ENCODE results near the gene ZBTB42.

The ZBTB42 gene

DNA sequence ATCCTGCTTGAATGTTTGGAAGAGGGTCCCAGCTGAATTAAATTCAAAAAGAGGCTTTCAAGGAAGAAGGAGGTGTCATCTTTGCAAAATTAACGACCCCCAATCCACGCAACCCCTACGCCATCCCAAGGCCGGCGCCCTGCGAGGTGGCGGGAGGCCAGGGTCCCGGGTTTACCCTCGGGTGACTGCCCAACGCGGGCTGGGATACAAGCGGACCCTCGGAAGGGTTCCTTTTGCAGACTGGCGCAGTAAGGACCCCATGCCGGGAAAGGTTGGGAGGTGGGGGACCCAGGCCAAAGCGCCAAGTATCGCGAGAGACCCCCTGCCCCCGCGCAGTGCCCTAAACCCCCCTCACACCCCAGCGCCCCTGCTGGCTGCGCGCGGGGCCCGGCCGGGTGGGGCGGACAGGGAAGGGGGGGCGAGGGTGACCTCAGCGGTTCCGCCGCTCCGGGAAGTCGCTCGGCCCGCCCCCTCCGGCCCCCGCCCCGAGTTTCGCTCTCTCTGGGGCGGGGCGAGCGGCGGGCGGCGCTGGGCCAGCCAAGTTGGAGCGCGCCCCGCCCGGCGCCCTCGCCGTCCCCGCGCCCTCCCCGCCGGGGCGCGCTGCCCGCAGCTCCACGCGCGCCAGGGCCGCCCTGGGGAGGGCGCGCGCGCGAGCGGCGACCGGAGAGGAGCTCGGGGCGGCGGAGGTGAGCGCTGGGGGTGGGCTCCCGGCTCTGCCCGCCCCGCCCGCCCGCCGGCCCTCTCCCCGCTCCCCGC is 708 bp upstream of the ZBTB42 start:
- no peaks in the 10 kb centered on the region for H3K27me3 Mint-ChIP-seq
- H3K4me3 Mint-ChIP-seq, result peak overlapping the region; percentile 52 to 66
- ATAC-seq (replicated peaks) (peak; percentile 63 to 71), DNase-seq (peak; percentile 37)
- no peaks in the 10 kb centered on the region for H3K9me3 Mint-ChIP-seq
- H3K4me1 Mint-ChIP-seq, result peaks cover 31 to 59% of the 10 kb centered on the region in 2 donors
- H3K36me3 Mint-ChIP-seq, result peaks cover 0 to 2% of the 10 kb centered on the region in 2 donors
- peak overlapping the region; percentile 17 for H3K27ac Mint-ChIP-seq

DNA sequence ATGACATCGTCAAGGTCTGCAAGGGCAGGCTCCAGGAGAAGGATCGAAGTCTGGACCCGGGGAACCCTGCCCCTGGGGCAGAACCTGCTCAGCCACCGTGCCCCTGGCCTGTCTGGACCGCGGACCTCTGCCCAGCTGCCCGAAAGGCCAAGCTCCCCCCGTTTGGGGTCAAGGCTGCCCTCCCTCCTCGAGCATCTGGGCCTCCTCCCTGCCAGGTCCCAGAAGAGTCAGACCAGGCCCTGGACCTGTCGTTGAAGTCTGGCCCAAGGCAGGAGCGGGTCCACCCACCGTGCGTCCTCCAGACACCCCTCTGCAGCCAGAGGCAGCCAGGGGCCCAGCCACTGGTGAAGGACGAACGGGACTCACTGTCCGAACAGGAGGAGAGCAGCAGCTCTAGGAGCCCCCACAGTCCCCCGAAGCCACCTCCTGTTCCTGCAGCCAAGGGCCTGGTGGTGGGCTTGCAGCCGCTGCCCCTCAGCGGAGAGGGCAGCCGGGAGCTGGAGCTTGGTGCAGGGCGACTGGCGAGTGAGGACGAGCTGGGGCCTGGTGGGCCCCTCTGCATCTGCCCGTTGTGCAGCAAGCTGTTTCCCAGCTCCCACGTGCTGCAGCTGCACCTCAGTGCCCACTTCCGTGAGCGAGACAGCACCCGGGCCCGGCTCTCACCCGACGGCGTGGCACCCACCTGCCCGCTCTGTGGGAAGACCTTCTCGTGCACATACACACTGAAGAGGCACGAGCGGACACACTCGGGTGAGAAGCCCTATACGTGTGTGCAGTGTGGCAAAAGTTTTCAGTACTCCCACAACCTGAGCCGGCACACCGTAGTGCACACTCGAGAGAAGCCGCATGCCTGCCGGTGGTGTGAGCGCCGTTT is 856 bp downstream of the ZBTB42 start:
- Mint-ChIP-seq H3K9me3 (no peaks in the 10 kb centered on the region), H3K27ac (peak overlapping the region; percentile 76), H3K27me3 (peaks cover 0 to 6% of the 10 kb centered on the region in 2 donors), H3K4me3 (peak overlapping the region; percentile 89 to 90), H3K4me1 (peaks cover 32 to 54% of the 10 kb centered on the region in 2 donors), H3K36me3 (peaks cover 0 to 2% of the 10 kb centered on the region in 2 donors)
- ATAC-seq (replicated peaks), result no peak
- no peak for DNase-seq

DNA sequence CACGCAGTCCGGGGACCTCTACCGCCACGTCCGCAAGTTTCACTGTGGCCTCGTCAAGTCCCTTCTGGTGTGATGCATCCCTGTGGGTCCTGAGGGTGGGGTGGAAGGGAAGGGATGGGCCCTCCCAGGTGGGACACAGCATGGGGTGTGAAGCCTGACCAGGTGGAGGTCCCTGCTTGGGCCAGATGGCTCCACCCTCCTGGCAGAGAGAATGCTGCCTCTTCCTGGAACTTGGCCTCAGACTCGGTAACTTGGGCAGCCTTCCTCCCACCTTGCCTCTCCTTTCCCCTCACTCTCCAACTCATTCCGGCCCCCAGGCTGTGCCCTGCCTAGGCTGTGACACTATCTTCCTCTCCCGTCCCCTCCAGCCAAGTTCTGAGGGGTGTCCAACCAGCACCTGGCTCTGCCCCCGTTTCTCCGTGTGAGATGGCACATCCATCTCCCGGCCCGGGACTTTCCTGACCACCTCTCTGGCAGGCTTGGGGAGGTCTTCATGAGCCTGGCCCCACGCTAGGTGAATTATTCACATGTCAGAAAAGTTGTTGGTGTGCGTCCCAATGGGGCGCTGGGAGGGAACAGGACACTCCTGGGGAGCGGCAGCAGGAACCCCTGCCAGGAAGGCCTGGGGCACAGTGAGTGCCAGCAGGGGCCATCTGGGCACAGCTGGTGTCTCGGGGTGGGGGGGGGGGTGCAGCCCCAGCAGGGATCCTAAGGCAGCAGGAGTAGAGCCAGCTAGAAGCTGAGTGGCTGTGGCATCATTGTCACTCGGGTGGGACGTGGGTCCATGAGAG is 1.7 kb downstream of the ZBTB42 start:
- H3K4me1 Mint-ChIP-seq, result peaks cover 30 to 55% of the 10 kb centered on the region in 2 donors
- H3K9me3 Mint-ChIP-seq, result no peaks in the 10 kb centered on the region
- H3K27ac Mint-ChIP-seq, result no peak overlapping the region
- DNase-seq, result no peak
- ATAC-seq (replicated peaks), result no peak
- H3K36me3 Mint-ChIP-seq, result peaks cover 0 to 2% of the 10 kb centered on the region in 2 donors
- H3K27me3 Mint-ChIP-seq, result peaks cover 0 to 7% of the 10 kb centered on the region in 2 donors
- H3K4me3 Mint-ChIP-seq, result peak overlapping the region in 1 of 2 donors; percentile 13

DNA sequence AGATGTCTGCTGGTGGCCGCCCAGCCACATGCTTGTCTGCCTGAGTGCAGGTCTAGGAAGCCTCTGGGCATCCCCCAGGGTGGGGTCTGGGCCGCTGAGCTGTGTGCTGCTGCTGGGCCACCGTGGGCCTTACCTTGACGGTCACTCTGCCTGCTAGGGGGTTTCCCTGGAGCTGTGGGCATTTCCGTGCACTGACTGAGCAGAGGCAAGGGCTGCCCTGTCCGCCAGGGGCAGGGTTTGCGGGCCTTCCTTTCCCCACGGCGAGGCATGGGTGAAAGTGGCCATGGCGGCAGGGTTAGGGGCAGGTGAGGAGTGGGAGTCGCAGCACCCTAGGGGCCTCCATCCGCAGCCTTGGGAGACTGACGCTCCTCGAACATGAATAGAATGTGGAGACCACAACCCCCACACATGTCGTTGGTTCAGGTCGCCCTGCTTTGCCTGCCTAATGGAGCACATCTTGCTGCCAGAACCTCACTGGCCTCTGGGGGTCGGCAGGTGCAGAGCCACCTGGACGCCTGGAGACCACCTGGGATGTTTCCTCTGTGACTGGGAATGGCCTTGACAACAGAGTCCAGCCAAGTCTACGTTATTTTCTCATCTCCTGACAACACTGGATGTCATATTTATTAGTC is 2.5 kb downstream of the ZBTB42 start:
- no peak for ATAC-seq (replicated peaks)
- no peak overlapping the region for H3K27ac Mint-ChIP-seq
- no peaks in the 10 kb centered on the region for H3K9me3 Mint-ChIP-seq
- no peak for DNase-seq
- no peaks in the 10 kb centered on the region for H3K36me3 Mint-ChIP-seq
- H3K27me3 Mint-ChIP-seq, result peaks cover 0 to 7% of the 10 kb centered on the region in 2 donors
- H3K4me1 Mint-ChIP-seq, result peaks cover 27 to 48% of the 10 kb centered on the region in 2 donors
- H3K4me3 Mint-ChIP-seq, result no peak overlapping the region

DNA sequence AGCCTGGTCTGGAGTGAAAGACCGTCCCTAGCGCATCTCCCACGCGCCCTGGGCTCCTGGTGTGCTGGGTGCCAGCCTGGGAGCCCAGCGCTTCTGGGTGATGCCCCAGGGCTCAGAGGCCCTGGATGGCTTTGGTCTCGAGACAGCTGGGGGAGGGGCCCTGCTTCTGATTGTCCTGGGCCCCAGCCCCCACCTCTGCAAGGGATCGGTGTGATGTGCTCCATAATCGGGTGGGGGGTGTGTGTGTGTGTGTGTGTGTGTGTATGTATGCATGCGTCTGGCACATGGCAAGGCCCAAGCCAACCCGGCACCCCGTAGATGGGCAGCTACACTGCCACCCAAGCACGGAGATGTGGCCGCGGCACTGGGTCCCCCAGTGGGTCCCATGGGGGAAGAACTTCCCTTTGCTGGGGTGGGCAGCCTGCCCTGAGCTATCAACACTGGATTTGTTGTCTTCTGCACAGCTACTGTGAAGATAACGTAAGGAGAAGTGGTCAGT is 3.1 kb downstream of the ZBTB42 start:
- DNase-seq, result no peak
- Mint-ChIP-seq H3K9me3 (no peaks in the 10 kb centered on the region), H3K27me3 (peaks cover 0 to 7% of the 10 kb centered on the region in 2 donors), H3K36me3 (no peaks in the 10 kb centered on the region), H3K27ac (no peak overlapping the region), H3K4me3 (no peak overlapping the region), H3K4me1 (peaks cover 27 to 48% of the 10 kb centered on the region in 2 donors)
- no peak for ATAC-seq (replicated peaks)

DNA sequence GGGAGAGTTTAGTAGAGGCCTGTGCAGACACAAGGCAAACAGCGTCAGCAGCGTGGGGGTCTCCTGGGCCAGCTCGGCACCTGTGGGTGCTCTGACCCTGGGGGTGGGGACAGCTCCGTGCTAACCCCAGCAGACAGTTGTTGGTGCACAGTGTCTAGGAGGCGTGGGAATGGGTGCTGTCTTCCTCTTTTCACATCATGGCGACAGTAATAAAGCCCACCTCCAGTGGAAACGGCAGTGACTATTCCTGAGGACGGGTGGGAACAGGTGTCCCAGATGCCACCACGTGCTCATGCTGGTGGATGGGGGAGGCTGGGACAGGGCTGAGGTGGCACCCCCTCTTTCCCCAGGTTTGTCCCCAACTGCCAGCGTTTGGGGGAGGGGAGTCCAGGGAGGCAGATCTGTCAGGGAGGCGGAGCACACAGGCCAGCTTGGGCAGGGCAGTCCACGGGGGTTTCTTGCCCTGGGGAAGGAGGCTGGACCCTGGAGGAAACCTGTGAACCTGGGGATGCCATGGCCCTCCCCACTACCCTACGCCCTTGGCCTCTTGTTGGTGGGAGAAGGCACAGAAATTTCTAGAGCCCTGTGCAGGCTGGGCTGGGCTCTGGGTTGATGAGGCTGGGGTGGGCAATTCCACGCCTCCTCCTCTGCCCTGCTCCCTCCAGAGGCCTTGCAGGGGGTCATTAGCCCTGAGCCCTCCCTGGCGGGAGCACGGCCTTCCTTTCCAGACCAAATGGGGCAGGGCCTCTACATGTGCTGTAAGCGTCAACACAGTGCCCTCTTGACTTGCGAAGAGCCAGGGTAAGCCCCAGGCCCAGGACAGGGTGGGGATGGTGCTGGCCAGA is 3.8 kb downstream of the ZBTB42 start:
- Mint-ChIP-seq H3K27me3 (peaks cover 0 to 7% of the 10 kb centered on the region in 2 donors), H3K4me1 (peaks cover 24 to 41% of the 10 kb centered on the region in 2 donors), H3K27ac (no peak overlapping the region), H3K9me3 (no peaks in the 10 kb centered on the region), H3K4me3 (no peak overlapping the region), H3K36me3 (no peaks in the 10 kb centered on the region)
- no peak for ATAC-seq (replicated peaks)
- DNase-seq, result no peak

DNA sequence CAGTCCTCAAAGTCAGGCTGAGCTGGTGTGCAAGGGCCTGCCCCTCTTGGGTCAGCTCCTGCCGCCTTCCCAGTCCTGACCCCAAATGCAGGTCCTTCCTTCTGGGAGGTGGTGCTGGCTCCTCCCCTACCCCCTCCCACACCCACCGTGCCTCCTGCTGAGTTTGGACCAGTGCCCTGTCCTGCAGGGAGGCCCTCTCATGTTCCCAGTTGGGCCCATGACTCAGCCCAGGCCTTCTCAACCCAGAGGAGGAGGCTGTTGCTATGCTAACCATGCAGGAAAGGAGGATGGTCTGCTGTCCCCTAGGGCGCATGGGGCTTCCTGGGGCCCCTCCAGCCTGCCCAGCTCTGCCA is 4.4 kb downstream of the ZBTB42 start:
- Mint-ChIP-seq H3K4me3 (no peak overlapping the region), H3K36me3 (no peaks in the 10 kb centered on the region), H3K27ac (no peak overlapping the region), H3K4me1 (peaks cover 22 to 38% of the 10 kb centered on the region in 2 donors), H3K9me3 (no peaks in the 10 kb centered on the region), H3K27me3 (peaks cover 0 to 7% of the 10 kb centered on the region in 2 donors)
- no peak for ATAC-seq (replicated peaks)
- no peak for DNase-seq

DNA sequence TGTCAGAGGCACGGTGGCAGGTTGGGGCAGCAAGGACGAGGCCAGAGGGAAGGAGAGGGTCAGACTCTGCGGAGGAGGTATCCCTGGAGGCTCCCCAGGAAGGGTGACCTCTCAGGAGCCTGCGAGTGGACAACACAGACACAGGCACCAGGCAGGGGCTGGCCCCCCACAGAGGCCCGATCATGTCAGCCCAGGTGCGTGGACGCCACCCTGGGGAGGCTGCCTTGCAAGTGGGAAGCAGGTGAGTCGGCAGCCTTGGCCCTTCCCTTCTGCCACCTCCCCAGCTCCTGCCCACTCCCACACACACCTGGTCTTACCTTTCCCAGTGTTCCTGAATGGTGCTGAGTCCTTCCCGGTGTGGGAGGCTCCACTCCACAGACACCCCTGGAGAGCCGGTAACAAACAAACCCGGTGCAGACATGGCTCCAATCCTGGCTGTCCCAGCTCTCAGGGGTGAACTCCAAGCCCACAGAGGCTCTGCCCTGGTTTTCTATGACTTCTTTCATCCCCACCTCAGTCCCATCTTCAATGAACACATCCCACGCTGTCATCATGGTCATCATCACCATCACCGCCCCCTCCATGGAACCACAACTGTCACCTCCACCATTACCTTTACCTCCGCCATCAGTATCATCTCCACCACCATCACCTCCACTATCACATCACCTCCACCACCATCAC is 5.2 kb downstream of the ZBTB42 start:
- peaks cover 0 to 7% of the 10 kb centered on the region in 2 donors for H3K27me3 Mint-ChIP-seq
- DNase-seq (no peak), ATAC-seq (replicated peaks) (no peak)
- H3K9me3 Mint-ChIP-seq, result no peaks in the 10 kb centered on the region
- no peaks in the 10 kb centered on the region for H3K36me3 Mint-ChIP-seq
- H3K4me3 Mint-ChIP-seq, result no peak overlapping the region
- peaks cover 22 to 36% of the 10 kb centered on the region in 2 donors for H3K4me1 Mint-ChIP-seq
- H3K27ac Mint-ChIP-seq, result no peak overlapping the region

DNA sequence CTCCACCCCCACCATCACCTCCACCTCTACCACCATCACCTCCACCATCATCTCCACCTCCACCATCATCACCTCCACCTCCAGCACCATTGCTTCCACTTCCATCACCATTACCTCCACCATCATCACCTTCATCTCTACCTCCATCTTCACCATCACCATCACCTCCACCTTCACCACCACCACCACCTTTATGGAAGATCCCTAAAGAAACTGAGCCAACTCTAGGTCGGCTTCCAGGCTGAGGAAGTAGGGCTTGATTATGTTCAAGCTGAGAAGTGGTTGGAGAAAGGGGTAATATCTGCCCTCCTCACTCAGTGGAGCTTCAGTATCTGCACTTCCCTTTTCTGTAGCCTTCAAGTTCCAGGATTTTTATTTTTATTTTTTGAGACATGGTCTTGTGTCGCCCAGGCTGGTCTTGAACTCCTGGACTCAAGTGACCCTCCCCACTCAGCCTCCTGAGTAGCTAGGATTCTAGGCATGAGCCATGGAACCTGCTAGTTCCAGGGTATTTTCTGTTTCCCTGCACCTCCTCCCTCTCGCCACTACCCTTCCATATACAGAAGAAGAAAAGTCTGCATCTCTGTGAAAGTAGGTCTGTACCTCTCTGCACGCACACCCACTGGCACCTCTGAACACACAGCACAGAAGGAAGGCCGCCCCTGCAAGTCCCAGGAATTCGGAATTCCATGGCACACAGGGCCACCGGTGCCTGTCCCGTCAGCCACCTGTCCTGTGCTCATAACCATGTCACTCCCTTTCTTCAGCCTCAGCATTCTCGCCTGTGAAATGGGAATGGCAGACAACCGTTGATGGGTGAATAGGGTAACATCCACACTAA is 5.9 kb downstream of the ZBTB42 start:
- Mint-ChIP-seq H3K36me3 (peaks cover 0 to 1% of the 10 kb centered on the region in 2 donors), H3K4me1 (peaks cover 19 to 28% of the 10 kb centered on the region in 2 donors), H3K27ac (no peak overlapping the region), H3K9me3 (no peaks in the 10 kb centered on the region), H3K27me3 (peaks cover 0 to 7% of the 10 kb centered on the region in 2 donors), H3K4me3 (no peak overlapping the region)
- ATAC-seq (replicated peaks), result no peak
- no peak for DNase-seq

DNA sequence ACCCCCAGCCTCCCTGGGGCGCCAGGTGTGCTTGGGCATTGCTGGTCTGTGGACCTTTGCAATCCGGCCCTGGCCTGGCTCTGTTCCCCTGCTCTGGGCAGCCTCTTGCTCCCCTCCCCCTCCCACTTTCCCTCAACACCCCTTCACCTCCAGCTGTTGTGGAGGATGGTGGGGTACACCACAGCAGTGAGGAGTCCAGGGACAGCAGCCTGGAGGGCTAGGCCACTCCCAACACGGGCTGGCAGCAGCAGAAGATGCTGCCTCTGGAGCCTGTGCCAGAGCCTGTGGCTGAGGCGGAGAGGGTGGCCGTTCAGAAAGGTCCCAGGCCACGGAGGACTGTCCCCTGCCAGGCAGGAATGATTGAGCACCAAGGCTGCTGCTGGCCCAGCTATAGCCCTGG is 7.6 kb downstream of the ZBTB42 start:
- no peaks in the 10 kb centered on the region for H3K9me3 Mint-ChIP-seq
- no peak overlapping the region for H3K4me3 Mint-ChIP-seq
- peaks cover 0 to 7% of the 10 kb centered on the region in 2 donors for H3K27me3 Mint-ChIP-seq
- H3K36me3 Mint-ChIP-seq, result peaks cover 2 to 4% of the 10 kb centered on the region in 2 donors
- H3K27ac Mint-ChIP-seq, result no peak overlapping the region
- peaks cover 19 to 23% of the 10 kb centered on the region in 2 donors for H3K4me1 Mint-ChIP-seq
- no peak for DNase-seq
- ATAC-seq (replicated peaks), result no peak

DNA sequence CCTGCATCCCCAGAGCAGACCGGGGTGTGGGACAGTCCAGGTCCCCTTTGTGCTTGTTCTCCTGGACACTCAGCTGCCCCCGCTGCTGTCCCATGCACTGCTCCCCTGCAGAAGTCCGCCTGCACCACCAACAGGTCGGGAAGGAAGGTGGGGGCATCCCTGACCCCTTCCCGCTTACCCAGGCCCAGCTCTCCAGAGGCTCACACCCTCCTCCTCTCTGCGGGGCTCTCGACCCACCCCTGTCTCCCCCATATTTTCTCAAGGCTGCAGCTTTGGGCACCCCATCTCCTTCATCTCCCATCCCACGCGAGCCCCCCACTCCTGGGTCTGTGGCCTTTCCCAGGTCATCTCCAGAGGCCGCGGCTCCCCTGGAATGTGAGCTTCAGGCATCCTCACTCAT is 9.4 kb downstream of the ZBTB42 start:
- Mint-ChIP-seq H3K36me3 (peaks cover 6 to 7% of the 10 kb centered on the region in 2 donors), H3K27ac (no peak overlapping the region), H3K4me1 (peaks cover 17 to 22% of the 10 kb centered on the region in 2 donors), H3K27me3 (peaks cover 0 to 7% of the 10 kb centered on the region in 2 donors), H3K9me3 (no peaks in the 10 kb centered on the region), H3K4me3 (no peak overlapping the region)
- no peak for DNase-seq
- ATAC-seq (replicated peaks), result no peak

DNA sequence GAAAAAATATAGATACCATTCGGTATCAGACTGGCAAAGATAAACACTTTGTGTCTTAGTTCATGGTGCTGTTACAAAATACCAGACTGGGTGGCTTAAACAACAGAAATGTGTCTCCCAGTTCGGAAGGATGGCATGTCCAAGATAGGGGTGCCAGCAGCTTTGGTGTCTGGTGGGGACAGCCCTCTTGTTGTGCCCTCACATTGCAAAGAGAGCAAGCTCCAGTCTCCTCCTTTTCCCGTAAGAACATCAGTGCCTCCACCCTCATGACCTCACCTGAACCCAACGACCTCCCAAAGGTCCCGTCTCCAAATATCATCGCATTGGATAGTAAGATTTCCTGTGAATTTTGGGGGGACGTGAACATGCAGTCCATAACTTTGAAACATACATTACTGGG is 12.4 kb downstream of the ZBTB42 start:
- Mint-ChIP-seq H3K4me3 (no peak overlapping the region), H3K27me3 (no peaks in the 10 kb centered on the region), H3K27ac (no peak overlapping the region), H3K9me3 (no peaks in the 10 kb centered on the region), H3K4me1 (peaks cover 12 to 28% of the 10 kb centered on the region in 2 donors), H3K36me3 (peaks cover 8 to 15% of the 10 kb centered on the region in 2 donors)
- ATAC-seq (replicated peaks), result no peak
- DNase-seq, result no peak
